K562 (cell line): Measurements from ENCODE around the gene TNF. TPM values are rescaled to one million over a fixed set of nuclear protein-coding genes. Genes with fewer than 3 reads are reported as not detected.
A peak's percentile ranks its signal among the peaks of the same experiment; 100 is the strongest.

Experiments
- BCL6 ChIP-seq: fragments of 250-450 bp; sonication (Bioruptor Pico); IDR thresholded peaks from 2 replicates; pipeline ENCODE4 v1.4.0; 2020
- BHLHE40 ChIP-seq: IDR thresholded peaks from 2 replicates; pipeline ENCODE4 v1.6.1; 2011; ENCODE audit warnings: low read length, improper control_type of control experiment
- E2F1 ChIP-seq: sonication (generic); formaldehyde crosslinking; IDR thresholded peaks from 2 replicates; pipeline ENCODE4 v1.8.1; 2023; ENCODE audit warnings: mild to moderate bottlenecking, missing genetic modification reagents, moderate library complexity
- HES1 ChIP-seq: fragments of 450-650 bp; IDR thresholded peaks from 2 replicates; pipeline ENCODE4 v1.6.1; 2016; ENCODE audit warnings: low read depth, mild to moderate bottlenecking, moderate library complexity
- NCOA6 ChIP-seq: fragments of 450-650 bp; IDR thresholded peaks from 2 replicates; pipeline ENCODE4 v1.6.1; 2017; ENCODE audit warnings: mild to moderate bottlenecking
- NR3C1 ChIP-seq: sonication (generic); formaldehyde crosslinking; IDR thresholded peaks from 2 replicates; pipeline ENCODE4 v1.8.1; 2022; ENCODE audit warnings: missing genetic modification reagents
- POLR2AphosphoS5 ChIP-seq: IDR thresholded peaks from 2 replicates; pipeline ENCODE4 v1.6.1; 2011; ENCODE audit warnings: mild to moderate bottlenecking, low read depth, low read length, moderate library complexity; ENCODE audit not compliant: control insufficient read depth, insufficient read depth
- RREB1 ChIP-seq: fragments of 250-450 bp; sonication (Bioruptor Pico); IDR thresholded peaks from 2 replicates; pipeline ENCODE4 v1.4.0; 2020
- SMARCE1 ChIP-seq: fragments of 450-650 bp; IDR thresholded peaks from 2 replicates; pipeline ENCODE4 v1.7.1; 2016; ENCODE audit warnings: mild to moderate bottlenecking
- SREBF2 ChIP-seq: sonication (generic); formaldehyde crosslinking; IDR thresholded peaks from 2 replicates; pipeline ENCODE4 v1.4.0; 2020; ENCODE audit warnings: mild to moderate bottlenecking, missing genetic modification reagents
- SUPT5H ChIP-seq: fragments of 450-650 bp; IDR thresholded peaks from 2 replicates; pipeline ENCODE4 v1.6.1; 2016
- USF2 ChIP-seq: sonication (generic); formaldehyde crosslinking; IDR thresholded peaks from 2 replicates; pipeline ENCODE4 v1.5.0; 2020; ENCODE audit warnings: missing genetic modification reagents
- polyA plus RNA-seq, 8 experiments: library from polyadenylated mRNA; depleted of rRNA in 4 of 8; stranded (reverse) in 5 of 8; unstranded in 3 of 8; fragments of >200 nt; fragmentation: Nextera tagmentation in 2 of 8; fragmentation: Illumina TruSeq in 1 of 8; extraction: Ambion mirVana in 2 of 8; extraction: Trizol in 1 of 8; gene quantifications; 2 replicates each; pipeline versions ENCODE4 v1.2.1 to v1.2.3, GENCODE V29; 2011 to 2014; ENCODE audit warnings: inconsistent platforms in 1 of 8, missing spikeins in 1 of 8
- total RNA-seq, 7 experiments: library from RNA; depleted of rRNA in 6 of 7; stranded (reverse); fragments of >200 nt in 6 of 7; fragmentation: Illumina TruSeq in 2 of 7; extraction: Trizol in 2 of 7; gene quantifications; 2 replicates each; pipeline versions ENCODE4 v1.2.1 to v1.2.3, GENCODE V29; 2011 to 2021; ENCODE audit warnings: low replicate concordance in 1 of 7

TNF gene
- total and polyA plus RNA-seq, 9 of the 15 experiments (the other 6 are each of a cell fraction or from before 2014, with no cell fraction given): 0.08 to 0.40 TPM; not detected in 7

- no peak for TF ChIP-seq USF2 (CRISPR knock-in tag)
- TF ChIP-seq E2F1 (CRISPR knock-in tag): peak; percentile 97
- TF ChIP-seq SUPT5H: peak; percentile 99
- TF ChIP-seq NCOA6: no peak; the same call in 1 of the 2 replicates
- TF ChIP-seq NR3C1 (CRISPR knock-in tag): no peak
- peak; percentile 37; the same call in 1 of the 2 replicates for TF ChIP-seq BHLHE40
- peak; percentile 95 for TF ChIP-seq RREB1
- TF ChIP-seq HES1: 0 out of 2 replicates have a peak, but pooled peaks have one; percentile 22
- no peak for TF ChIP-seq BCL6 (CRISPR knock-in tag)
- no peak for TF ChIP-seq SREBF2
- TF ChIP-seq SMARCE1: peak; percentile 67
- peak; percentile 82 for TF ChIP-seq POLR2AphosphoS5
Observed at GRCh38 chr6:31619805-31620585, 44.6 kb downstream of the TNF start (continued).
